Renal pelvis (tissue), 4 donors: ENCODE data around the gene FAM124B. TPM values are rescaled to one million over a fixed set of nuclear protein-coding genes. Genes with fewer than 3 reads are reported as not detected.

ENCODE experiments used
- DNase-seq: peaks from one replicate; pipeline ENCODE4 v3.0.0-alpha.2; 2013
- polyA plus RNA-seq, 3 donors: library from polyadenylated mRNA; unstranded; fragments of 120-200 nt; gene quantifications; one replicate each; pipeline ENCODE4 v1.2.1, GENCODE V29; 2013; ENCODE audit not compliant: insufficient read length in 3 of 3

FAM124B gene
- polyA plus RNA-seq, 3 donors = 2.3 to 2.5 (median 2.3) TPM

- no peak for DNase-seq
Observed at GRCh38 chr2:224347176-224348051, 54.5 kb downstream of the FAM124B start.

- no peak for DNase-seq
Observed at GRCh38 chr2:224345492-224345891, 56.4 kb downstream of the FAM124B start.

GRCh38 chr2:224343226-224343625, 58.7 kb downstream of the FAM124B start:
- no peak for DNase-seq

- DNase-seq = no peak
Observed at GRCh38 chr2:224335991-224336390, 65.9 kb downstream of the FAM124B start.

- no peak for DNase-seq
Observed at GRCh38 chr2:224334726-224335125, 67.2 kb downstream of the FAM124B start.

- no peak for DNase-seq
Observed at GRCh38 chr2:224333726-224334482, 68.0 kb downstream of the FAM124B start.

- DNase-seq = no peak
Observed at GRCh38 chr2:224331698-224332097, 70.2 kb downstream of the FAM124B start.

- no peak for DNase-seq
Observed at GRCh38 chr2:224328798-224329197, 73.1 kb downstream of the FAM124B start.

Other genes with a start within 250 kb of the FAM124B start
- gene CUL3, start 183.3 kb upstream of the FAM124B start, polyA plus RNA-seq = 100 to 1,000 TPM; 102 to 113 (median 111) TPM